Ascending aorta (tissue), 2 donors: ENCODE data around the gene NFKBIA. TPM values are rescaled to one million over a fixed set of nuclear protein-coding genes. Genes with fewer than 3 reads are reported as not detected.
"Not testable (repeated sequence)": the region's sequence is repeated elsewhere in the genome, so short reads cannot be mapped to it uniquely, and the experiment has no call there.

Experiments
- DNase-seq, 2 donors: peaks; one replicate each; pipeline ENCODE4 v3.0.0-alpha.2; 2019; ENCODE audit warnings: low spot score in 2 of 2
- H3K27ac ChIP-seq, 2 donors: fragments of 200-600 bp; sonication (generic); one replicate each; pipeline ENCODE4 v1.5.1; 2016 to 2017; ENCODE audit warnings: mild to moderate bottlenecking in 1 of 2
- H3K27me3 ChIP-seq: fragments of 200-600 bp; sonication (generic); one replicate; pipeline ENCODE4 v1.5.1; 2017
- H3K36me3 ChIP-seq, 2 donors: fragments of 200-600 bp; sonication (generic); one replicate each; pipeline ENCODE4 v1.5.1; 2016
- H3K4me1 ChIP-seq, 2 donors: fragments of 200-600 bp; sonication (generic); one replicate each; pipeline ENCODE4 v1.5.1; 2016 to 2017; ENCODE audit warnings: mild to moderate bottlenecking in 1 of 2
- H3K4me3 ChIP-seq, 2 donors: fragments of 200-600 bp; sonication (generic); one replicate each; pipeline ENCODE4 v1.5.1; 2016 to 2017; ENCODE audit warnings: mild to moderate bottlenecking in 1 of 2
- H3K9me3 ChIP-seq, 2 donors: fragments of 200-600 bp; sonication (generic); one replicate each; pipeline ENCODE4 v1.5.1; 2016
- intact Hi-C: fragments of 100-400 bp; cut with DNase I; formaldehyde crosslinking; loops from one replicate; pipeline ENCODE4 v1.15.1; 2023
- total RNA-seq: library from RNA; depleted of rRNA; stranded (reverse); fragments of >200 nt; gene quantifications from one replicate; pipeline ENCODE4 v1.1.0, GENCODE V29; 2016
- TF ChIP-seq, protein P1 (sequence below), 3 experiments: fragments of 200-600 bp in 2 of 3; fragments of 450-650 bp in 1 of 3; sonication (generic) in 2 of 3; IDR thresholded peaks; one replicate each; pipeline ENCODE4 v1.5.1; 2016 to 2019; ENCODE audit warnings: antibody characterized with exemption in 3 of 3, mild to moderate bottlenecking in 1 of 3, moderate library complexity in 1 of 3

Gene NFKBIA
- total RNA-seq, 1 donor from 2014 or later: 944 TPM

DNA sequence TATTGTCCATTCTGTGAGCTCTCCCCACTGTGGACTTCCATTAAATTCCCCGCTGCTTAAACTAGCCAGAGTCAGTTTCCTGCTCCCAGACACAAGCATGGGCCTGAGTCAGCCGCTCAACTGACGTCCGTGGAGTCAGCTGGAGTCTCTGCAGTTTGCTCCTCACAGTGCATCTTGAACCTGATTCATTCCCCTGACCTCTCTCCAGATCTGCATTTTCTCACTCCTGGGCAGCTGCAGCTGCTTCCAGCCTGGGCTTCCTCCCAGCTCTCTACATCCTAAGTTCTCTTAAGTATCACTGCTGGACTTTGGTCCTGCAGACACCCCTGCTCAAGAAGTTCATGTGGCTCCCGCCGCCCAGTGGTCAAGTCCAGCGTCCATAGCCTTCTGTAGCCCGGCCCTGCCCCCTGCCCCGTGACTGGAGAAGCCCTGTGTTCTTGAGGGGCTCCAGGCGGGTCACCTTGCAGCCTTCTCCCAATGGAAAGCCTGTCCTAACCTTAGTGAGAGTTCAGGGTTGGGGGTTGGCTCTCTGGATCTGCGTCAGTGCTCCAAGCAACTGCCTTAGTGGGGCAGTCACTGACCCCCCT, 20.0 kb downstream of the NFKBIA start:
- Histone ChIP-seq H3K27me3 (no peaks in the 10 kb centered on the region), H3K36me3 (no peaks in the 10 kb centered on the region), H3K4me1 (peaks cover 19 to 25% of the 10 kb centered on the region in 2 donors), H3K27ac (peak overlapping the region; percentile 87 to 93), H3K9me3 (no peaks in the 10 kb centered on the region), H3K4me3 (peak overlapping the region in 1 of 2 donors; percentile 2)
- intact Hi-C loops: loop anchor here (1.0 to 2.0 kb wide), 3 partner anchors 18 to 42 kb away; no protein-coding TSS in a partner anchor
- TF ChIP-seq, protein P1, sequence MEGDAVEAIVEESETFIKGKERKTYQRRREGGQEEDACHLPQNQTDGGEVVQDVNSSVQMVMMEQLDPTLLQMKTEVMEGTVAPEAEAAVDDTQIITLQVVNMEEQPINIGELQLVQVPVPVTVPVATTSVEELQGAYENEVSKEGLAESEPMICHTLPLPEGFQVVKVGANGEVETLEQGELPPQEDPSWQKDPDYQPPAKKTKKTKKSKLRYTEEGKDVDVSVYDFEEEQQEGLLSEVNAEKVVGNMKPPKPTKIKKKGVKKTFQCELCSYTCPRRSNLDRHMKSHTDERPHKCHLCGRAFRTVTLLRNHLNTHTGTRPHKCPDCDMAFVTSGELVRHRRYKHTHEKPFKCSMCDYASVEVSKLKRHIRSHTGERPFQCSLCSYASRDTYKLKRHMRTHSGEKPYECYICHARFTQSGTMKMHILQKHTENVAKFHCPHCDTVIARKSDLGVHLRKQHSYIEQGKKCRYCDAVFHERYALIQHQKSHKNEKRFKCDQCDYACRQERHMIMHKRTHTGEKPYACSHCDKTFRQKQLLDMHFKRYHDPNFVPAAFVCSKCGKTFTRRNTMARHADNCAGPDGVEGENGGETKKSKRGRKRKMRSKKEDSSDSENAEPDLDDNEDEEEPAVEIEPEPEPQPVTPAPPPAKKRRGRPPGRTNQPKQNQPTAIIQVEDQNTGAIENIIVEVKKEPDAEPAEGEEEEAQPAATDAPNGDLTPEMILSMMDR (IDR thresholded peaks at IDR 0.05): peak in 1 of 3 experiments; percentile 12
- peak; percentile 54 to 84 for DNase-seq

DNA sequence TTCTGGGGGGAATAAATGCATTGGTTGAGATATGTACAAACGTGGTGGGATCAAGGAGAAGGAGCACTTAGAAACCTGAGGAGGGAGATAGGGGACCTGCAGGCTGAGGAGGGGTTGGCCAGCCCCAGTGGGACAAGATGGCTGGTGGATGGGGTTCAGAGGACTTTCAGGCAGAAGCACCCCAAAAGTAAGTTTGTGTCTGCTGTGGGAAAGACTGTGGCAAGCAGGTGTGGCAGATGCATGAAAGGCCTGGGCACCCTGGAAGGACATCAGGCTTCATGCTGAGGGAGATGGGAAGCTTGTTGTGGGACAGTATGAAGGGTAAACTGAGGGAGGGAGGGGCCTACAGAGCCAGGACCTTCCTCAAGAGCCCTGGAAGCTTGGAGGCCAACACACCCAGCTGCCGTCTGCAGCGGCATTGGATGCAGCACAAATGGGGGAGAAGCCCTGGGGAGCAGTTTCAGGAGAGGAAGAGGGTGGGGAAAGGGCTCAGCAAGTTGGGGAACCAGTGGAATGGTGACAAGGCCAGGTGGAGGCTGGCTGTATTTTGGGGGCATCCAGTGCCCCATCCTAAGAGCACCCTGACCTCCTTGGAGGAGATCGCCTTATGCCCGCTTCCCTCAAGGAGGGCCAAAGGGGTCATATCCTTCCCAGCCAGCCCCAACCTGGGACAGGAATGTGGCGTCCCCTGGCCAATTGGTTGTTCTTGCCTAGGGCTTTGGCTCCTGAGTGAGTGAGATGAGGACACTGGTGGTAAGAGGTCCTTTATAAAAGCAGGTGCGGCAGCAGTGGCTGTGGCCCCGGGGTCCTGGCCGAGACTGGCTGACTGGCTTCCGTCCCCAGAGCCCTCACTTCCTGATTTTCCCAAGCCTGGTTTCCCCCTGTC, 20.7 kb downstream of the NFKBIA start:
- TF ChIP-seq, protein P1 (IDR thresholded peaks at IDR 0.05): no peak
- intact Hi-C loops: loop anchor here (1.0 to 2.0 kb wide), 3 partner anchors 17 to 42 kb away; no protein-coding TSS in a partner anchor
- Histone ChIP-seq H3K27ac (peak overlapping the region; percentile 87 to 93), H3K36me3 (no peaks in the 10 kb centered on the region), H3K4me3 (peak overlapping the region in 1 of 2 donors; percentile 2), H3K27me3 (no peaks in the 10 kb centered on the region), H3K9me3 (no peaks in the 10 kb centered on the region), H3K4me1 (peaks cover 19 to 25% of the 10 kb centered on the region in 2 donors)
- DNase-seq: no peak

DNA sequence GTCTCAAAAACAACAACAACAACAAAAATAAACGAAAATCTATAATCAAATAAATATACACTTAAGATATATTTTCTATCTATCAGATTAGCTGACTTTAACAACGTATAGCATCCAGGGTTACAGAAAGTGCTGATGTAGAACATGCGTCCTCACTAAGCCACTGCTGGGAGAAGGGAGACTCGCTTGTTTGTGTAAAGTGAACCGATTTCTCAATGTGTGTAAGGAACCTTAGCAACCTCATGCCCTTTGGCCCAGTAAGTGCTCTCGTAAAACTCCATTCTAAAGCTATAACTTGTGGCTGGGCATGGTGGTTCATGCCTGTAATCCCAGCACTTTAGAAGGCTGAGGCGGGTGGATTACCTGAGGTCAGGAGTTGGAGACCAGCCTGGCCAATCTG, 23.8 kb downstream of the NFKBIA start:
- no peak overlapping the region for H3K27ac ChIP-seq
- peaks cover 15 to 20% of the 10 kb centered on the region in 2 donors for H3K4me1 ChIP-seq
- no peak for DNase-seq
- no peaks in the 10 kb centered on the region for H3K36me3 ChIP-seq
- no peaks in the 10 kb centered on the region for H3K27me3 ChIP-seq
- intact Hi-C loops: no loop called here
- H3K9me3 ChIP-seq: no peaks in the 10 kb centered on the region
- TF ChIP-seq, protein P1 (IDR thresholded peaks at IDR 0.05): no peak
- no peak overlapping the region for H3K4me3 ChIP-seq

DNA sequence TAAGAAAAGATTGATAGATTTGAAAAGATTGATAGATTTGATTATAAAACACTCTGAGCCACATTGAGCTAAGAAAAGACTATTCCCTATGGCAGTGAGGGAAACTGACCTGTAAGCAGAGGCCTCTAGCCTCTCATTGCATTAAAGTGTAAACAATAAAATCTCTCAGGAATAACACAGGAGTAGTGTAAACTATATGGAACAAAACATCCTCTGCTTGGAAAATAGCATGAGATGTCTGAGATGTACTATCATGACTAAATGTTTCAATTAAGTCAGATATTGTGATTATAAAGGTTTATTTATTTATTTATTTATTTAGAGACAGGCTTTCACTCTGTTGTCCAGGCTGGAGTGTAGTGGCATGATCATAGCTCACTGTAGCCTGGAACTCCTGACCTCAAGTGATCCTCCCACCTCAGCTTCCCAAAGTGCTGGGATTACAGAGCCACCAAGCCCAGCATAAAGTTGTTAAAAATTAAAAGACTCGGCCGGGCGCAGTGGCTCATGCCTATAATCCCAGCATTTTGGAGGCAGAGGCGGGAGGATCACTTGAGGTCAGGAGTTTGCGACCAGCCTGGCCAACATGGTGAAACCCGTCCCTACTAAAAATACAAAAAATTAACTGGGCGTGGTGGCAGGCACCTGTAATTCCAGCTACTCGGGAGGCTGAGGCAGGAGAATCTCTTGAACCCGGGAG, 25.2 kb downstream of the NFKBIA start:
- H3K27me3 ChIP-seq, H3K9me3 ChIP-seq, intact Hi-C loops, H3K4me1 ChIP-seq, DNase-seq, H3K27ac ChIP-seq, H3K36me3 ChIP-seq, H3K4me3 ChIP-seq: not testable (repeated sequence)

DNA sequence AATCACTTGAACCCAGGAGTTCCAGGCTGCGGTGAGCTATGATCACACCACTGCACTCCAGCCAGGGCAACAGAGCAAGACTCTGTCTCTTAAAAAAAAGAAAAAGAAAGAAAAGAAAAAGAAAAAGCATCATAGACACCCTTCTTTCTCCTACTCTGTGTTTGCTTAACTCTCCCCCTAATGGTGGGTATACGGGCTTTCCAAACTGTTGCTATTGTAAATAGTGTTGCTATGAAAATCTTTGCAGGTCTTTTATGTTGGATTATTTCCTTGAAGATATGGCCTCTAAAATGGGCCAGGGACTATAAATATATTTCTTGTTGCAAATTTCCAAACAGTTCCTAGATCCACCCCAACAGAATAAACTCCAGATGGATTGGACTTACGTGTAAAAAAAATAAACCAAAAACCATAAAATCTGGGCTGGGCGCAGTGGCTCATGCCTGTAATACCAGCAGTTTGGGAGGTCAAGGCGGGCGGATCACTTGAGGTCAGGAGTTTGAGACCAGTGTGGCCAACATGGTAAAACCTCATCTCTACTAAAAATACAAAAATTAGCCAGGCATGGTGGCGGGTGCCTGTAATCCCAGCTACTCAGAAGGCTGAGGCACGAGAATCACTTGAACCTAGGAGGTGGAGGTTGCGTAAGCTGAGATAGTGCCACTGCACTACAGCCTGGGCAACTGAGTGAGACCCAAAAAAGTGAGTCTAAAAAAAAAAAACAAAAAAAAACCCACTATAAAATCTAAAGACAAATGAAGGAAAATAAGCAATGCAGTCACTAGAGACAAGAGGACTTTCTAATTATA, 25.9 kb downstream of the NFKBIA start:
- TF ChIP-seq, protein P1 (IDR thresholded peaks at IDR 0.05): no peak
- Histone ChIP-seq H3K4me1 (peaks cover 0 to 1% of the 10 kb centered on the region in 2 donors), H3K4me3 (no peak overlapping the region), H3K36me3 (no peaks in the 10 kb centered on the region), H3K27ac (peak overlapping the region; percentile 40 to 45), H3K27me3 (no peaks in the 10 kb centered on the region), H3K9me3 (no peaks in the 10 kb centered on the region)
- intact Hi-C loops: no loop called here
- DNase-seq: no peak
